ENCODE results near the gene MYO1F. TPM values are rescaled to one million over a fixed set of nuclear protein-coding genes. Genes with fewer than 3 reads are reported as not detected.
"Not testable (repeated sequence)": the region's sequence is repeated elsewhere in the genome, so short reads cannot be mapped to it uniquely, and the experiment has no call there.

The MYO1F gene
- total RNA-seq, 1 donor from 2014 or later = 7.4 TPM

DNA sequence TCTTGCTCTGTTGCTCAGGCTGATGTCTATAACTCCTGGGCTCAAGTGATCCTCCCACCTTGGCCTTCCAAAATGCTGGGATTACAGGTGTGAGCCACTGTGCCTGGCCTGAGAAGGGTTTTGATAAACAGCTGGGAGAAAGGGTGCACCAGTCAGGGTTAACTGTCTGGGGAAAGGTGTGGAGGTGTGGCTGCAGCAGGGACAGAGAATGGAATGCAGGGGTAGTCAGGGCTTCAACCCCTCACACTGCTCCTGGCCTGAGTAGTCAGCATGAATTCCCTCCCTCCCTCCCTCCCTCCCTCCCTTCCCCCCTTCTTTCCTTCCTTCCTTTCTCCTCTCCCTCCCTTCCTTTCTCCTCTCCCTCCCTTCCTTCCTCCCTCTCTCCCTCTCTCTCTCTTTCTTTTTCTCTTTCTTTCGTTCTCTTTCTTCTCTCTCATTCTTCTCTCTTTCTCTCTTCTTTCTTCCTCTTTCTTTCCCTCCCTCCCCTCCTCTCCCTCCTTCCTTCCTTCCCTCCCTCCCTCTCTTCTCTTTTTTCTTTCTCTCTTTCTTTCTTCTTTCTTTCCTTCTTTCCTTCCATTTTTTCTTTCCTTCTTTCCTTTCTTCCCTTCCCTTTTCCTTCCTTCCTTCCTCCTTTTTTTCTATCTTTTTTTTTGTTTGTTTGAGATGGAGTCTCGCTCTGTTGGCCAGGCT, 16.0 kb downstream of the MYO1F start:
- Histone ChIP-seq H3K27me3 (ENCODE audit: low read depth) (no peaks in the 10 kb centered on the region), H3K9me3 (replicated peaks) (no peaks in the 10 kb centered on the region), H3K36me3 (no peaks in the 10 kb centered on the region), H3K4me1 (no peaks in the 10 kb centered on the region), H3K4me3 (no peak overlapping the region), H3K27ac (replicated peaks) (no peak overlapping the region)
- no peak for DNase-seq
- intact Hi-C loops (cut with micrococcal nuclease) = no loop called here
- TF ChIP-seq, protein P1, sequence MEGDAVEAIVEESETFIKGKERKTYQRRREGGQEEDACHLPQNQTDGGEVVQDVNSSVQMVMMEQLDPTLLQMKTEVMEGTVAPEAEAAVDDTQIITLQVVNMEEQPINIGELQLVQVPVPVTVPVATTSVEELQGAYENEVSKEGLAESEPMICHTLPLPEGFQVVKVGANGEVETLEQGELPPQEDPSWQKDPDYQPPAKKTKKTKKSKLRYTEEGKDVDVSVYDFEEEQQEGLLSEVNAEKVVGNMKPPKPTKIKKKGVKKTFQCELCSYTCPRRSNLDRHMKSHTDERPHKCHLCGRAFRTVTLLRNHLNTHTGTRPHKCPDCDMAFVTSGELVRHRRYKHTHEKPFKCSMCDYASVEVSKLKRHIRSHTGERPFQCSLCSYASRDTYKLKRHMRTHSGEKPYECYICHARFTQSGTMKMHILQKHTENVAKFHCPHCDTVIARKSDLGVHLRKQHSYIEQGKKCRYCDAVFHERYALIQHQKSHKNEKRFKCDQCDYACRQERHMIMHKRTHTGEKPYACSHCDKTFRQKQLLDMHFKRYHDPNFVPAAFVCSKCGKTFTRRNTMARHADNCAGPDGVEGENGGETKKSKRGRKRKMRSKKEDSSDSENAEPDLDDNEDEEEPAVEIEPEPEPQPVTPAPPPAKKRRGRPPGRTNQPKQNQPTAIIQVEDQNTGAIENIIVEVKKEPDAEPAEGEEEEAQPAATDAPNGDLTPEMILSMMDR (IDR thresholded peaks at IDR 0.05; ENCODE audit: borderline replicate concordance) = no peak

DNA sequence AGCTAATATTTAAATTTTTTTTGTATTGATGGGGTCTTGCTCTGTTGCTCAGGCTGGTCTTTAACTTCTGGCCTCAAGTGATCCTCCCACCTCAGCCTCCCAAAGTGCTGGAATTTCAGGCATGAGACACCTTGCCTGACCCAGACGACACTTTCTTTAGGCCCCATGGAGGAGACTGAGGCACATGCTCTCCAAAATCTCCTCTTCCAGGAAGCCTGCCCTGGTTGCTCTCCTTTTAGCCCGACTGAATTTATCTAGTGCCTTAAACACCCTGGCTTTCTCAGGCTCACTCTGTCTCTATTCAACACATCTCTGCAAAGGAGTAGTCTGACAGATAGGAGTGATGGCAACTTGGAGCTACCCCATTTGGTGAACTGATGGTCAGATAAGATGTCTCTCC, 18.9 kb downstream of the MYO1F start:
- Histone ChIP-seq H3K27ac (replicated peaks) (no peak overlapping the region), H3K4me3 (no peak overlapping the region), H3K36me3 (no peaks in the 10 kb centered on the region), H3K27me3 (ENCODE audit: low read depth) (no peaks in the 10 kb centered on the region), H3K4me1 (no peaks in the 10 kb centered on the region), H3K9me3 (replicated peaks) (no peaks in the 10 kb centered on the region)
- TF ChIP-seq, protein P1 (IDR thresholded peaks at IDR 0.05; ENCODE audit: borderline replicate concordance) = no peak
- intact Hi-C loops (cut with micrococcal nuclease) = no loop called here
- no peak for DNase-seq

DNA sequence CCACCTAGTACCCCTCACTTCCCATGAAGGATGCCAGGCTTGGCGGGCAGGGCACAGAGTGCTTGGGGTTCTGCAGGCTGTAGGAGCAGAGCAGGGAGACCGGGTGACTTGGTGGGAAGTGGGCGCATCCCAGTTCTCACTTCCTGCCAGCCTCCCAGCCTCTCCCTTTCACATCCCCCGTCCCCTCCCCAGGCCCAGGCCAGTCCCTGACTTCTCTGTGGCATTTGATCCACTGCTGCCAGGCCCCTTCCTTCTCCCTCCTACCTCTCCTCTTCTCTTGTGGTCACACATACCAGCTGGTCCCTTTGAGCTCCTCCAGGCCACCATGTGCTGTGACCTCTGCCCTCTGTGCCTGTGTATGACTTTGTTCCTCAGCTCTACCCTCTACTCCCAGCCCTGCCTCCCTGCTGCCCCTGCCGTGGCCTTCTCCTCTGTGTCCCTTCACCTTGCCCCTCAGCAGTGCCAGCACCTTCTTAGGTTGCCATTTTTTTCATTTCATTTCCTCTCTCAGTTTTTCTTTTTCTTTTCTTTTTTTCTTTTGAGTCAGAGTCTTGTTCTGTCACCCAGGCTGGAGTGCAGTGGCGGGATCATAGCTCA, 19.5 kb downstream of the MYO1F start:
- H3K4me3 ChIP-seq = no peak overlapping the region

DNA sequence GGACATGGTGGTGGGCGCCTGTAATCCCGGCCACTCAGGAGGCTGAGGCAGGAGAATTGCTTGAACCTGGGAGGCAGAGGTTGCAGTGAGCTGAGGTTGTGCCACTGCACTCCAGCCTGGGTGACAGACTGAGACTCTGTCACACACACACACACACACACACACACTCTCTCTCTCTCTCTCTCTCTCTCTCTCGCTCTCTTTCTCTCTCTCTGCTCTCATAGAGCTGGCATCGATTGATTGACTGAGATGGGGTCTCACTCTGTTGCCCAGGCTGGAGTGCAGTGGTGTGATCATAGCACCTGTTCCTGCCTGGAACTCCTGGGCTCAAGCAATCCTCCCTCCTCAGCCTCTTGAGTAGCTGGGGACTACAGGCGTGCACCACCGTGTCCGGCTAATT, 23.5 kb downstream of the MYO1F start:
- H3K27me3 ChIP-seq (ENCODE audit: low read depth); H3K27ac ChIP-seq (replicated peaks); DNase-seq; H3K36me3 ChIP-seq; H3K4me3 ChIP-seq; intact Hi-C loops (cut with micrococcal nuclease); H3K9me3 ChIP-seq (replicated peaks); H3K4me1 ChIP-seq: not testable (repeated sequence)

More for the DNA sequence above, 19.5 kb downstream of the MYO1F start:
- Histone ChIP-seq H3K4me1 (no peaks in the 10 kb centered on the region), H3K27me3 (ENCODE audit: low read depth) (no peaks in the 10 kb centered on the region), H3K9me3 (replicated peaks) (no peaks in the 10 kb centered on the region), H3K36me3 (no peaks in the 10 kb centered on the region), H3K27ac (replicated peaks) (no peak overlapping the region)
- intact Hi-C loops (cut with micrococcal nuclease) = no loop called here
- TF ChIP-seq, protein P1 (IDR thresholded peaks at IDR 0.05; ENCODE audit: borderline replicate concordance) = no peak
- DNase-seq = no peak

DNA sequence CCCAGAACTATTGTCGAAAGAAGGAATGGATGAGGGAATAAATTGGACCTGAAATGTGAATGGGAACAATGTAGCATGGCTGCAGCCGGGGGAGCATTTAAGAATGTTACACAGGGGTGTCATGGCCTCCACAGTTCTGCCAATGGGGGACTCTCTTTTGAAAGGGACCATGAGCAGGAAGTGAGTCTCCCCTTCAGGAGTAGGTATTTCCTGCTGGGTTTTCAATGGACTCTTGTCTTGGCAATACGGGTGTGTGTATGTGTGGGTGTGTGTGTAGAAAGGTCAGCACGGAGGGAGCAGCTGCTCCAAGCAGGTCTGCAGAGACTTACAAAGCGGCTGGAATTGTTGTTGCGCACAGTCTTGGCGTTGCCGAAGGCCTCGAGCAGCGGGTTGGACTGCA, 24.4 kb downstream of the MYO1F start:
- H3K27me3 ChIP-seq (ENCODE audit: low read depth) = no peaks in the 10 kb centered on the region
- no peak overlapping the region for H3K27ac ChIP-seq (replicated peaks)
- H3K4me3 ChIP-seq = no peak overlapping the region
- DNase-seq = no peak
- intact Hi-C loops (cut with micrococcal nuclease) = no loop called here
- no peaks in the 10 kb centered on the region for H3K4me1 ChIP-seq
- peaks cover 5% of the 10 kb centered on the region for H3K36me3 ChIP-seq
- H3K9me3 ChIP-seq (replicated peaks) = no peaks in the 10 kb centered on the region
- TF ChIP-seq, protein P1 (IDR thresholded peaks at IDR 0.05; ENCODE audit: borderline replicate concordance) = no peak

DNA sequence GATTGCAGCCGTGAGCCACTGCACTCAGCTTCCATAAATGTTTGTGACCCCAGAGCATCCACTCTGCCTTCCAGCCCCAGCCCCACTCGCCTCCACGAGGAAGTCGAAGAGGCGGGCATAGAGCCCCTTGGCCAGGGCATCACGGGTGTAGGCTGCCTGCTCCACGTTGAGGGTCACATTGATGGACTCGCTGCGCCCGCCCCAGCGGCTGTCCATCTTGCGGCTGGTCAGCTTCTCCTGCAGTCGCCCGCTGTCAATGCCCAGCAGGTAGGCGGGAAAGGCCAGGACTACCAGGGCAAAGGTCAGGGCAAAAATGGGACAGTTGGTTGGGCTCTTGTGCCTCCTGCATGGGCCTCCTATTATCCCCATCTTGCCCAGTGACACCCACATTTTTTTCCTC, 27.2 kb downstream of the MYO1F start:
- Histone ChIP-seq H3K27me3 (ENCODE audit: low read depth) (no peaks in the 10 kb centered on the region), H3K4me3 (no peak overlapping the region), H3K9me3 (replicated peaks) (no peaks in the 10 kb centered on the region), H3K4me1 (no peaks in the 10 kb centered on the region), H3K27ac (replicated peaks) (no peak overlapping the region), H3K36me3 (peaks cover 5% of the 10 kb centered on the region)
- TF ChIP-seq, protein P1 (IDR thresholded peaks at IDR 0.05; ENCODE audit: borderline replicate concordance) = no peak
- DNase-seq = no peak
- intact Hi-C loops (cut with micrococcal nuclease) = no loop called here

Data from left ventricle myocardium inferior (tissue), 1 donor.